ENCODE data around the gene DDIT3.
A peak's percentile ranks its signal among the peaks of the same experiment; 100 is the strongest.
"Not testable (repeated sequence)": the region's sequence is repeated elsewhere in the genome, so short reads cannot be mapped to it uniquely, and the experiment has no call there.

DDIT3 gene

DNA sequence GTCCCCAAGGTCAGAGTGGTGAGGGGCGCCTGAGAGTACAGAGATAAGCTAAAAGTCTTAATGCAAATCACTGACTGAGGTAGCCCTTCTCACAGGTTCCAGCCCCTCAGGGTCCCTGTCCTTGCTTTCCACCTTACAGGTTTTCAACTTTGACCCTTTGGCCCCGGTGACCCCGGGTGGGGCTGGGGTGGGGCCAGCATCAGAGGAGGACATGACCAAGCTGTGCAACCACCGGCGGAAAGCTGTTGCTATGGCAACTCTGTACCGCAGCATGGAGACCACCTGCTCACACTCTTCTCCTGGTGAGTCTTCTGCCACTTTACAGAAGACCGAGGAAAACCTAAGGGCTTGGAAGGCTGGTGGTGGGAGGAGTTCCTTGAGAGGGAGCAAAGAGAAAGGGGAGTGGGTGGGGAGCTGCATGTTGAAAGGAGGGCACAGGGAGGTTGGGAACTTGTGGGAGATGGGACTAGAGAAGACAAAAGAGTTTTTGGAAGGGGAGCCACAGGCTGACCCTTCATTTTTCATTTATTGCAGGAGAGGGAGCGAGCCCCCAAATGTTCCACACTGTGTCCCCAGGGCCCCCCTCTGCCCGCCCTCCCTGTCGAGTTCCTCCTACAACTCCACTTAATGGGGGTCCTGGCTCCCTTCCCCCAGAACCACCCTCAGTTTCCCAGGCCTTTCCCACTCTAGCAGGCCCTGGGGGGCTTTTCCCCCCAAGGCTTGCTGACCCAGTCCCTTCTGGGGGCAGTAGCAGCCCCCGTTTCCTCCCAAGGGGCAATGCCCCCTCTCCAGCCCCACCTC is 4.7 kb upstream of the DDIT3 start:
- DNase-seq, result no peak

DNA sequence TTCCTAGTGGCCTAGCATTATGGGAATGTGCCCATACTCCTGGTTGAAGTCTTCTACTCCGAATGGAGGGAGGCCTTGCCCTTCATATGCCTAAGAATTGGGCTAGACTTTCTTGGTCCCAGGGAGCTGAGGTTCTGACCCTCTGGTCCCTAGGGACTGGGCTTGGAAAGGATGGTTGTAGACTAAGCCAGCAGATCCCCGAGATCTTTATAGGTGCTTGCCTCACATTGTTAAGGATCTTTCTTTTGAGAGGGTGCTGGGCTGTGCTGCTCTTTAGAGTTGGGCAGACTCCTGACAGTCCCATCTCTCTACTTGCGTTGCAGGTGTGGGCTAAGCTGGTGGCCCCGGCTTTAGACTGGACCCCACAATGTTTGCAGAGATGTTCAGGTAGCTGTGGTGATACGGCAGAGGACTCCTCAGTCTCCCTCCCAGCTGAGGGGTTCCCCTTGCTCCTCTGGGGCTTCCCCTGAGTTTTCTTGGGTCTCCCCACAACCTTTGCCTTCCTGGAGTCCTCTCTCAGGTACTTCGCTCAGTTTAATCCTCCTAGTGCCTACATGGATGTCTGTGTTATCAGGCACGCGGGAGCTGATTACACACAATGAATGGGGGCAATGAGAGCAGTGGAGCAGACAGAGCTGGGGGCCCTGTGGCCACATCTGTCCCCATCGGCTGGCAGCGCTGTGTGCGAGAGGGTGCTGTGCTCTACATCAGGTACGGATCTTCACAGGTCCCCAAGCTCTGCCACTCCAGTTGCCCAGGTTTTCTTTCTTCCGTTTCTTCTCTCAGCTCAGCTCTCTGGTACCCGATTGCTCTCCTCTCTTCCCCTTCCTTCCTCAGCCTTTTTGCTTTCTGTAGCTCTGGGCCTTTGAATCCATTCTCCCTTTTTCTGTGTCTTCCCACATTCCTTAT is 3.6 kb upstream of the DDIT3 start:
- peak in 1 of 2 donors; percentile 33 for DNase-seq

DNA sequence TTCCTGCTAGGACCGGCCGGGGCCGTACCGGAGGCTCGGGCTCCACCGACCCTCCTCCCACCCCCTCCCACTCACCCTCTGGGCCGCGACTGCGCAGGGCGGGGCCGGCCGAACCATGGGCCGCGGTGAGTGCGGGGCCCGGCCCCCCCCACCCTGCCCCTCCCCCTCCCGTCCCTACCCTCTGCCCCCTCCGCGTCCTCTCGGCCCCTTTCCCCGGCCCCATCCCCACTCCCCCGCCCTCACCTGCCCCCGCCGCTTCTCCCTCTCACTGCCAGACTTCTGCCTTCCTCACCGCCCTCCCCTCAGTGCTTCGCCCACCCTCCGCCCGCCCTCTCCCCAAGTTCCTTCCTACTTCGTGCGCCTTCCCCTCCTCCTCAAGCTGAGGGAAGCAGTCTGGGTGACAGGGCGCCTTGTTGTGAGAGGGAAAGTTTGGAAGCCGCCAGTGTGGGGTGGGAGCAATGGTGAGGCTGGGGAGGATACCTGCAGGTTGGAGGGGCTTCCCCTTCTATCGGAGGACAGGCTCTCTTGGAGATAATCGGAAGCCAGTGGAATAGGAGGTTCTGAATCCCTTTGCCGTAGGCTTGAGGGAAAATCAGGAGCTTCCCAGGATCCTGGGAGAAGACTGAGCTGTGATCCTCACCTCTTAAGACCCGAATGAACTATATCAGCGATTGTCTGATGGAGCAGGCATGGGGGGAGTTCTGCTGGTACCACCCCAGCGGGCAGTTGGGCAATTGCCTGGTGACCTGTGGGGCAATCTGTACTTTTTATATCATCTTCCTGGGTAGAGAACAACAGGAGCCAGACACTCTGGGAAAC is 2.8 kb upstream of the DDIT3 start:
- peak; percentile 56 to 69 for DNase-seq

DNA sequence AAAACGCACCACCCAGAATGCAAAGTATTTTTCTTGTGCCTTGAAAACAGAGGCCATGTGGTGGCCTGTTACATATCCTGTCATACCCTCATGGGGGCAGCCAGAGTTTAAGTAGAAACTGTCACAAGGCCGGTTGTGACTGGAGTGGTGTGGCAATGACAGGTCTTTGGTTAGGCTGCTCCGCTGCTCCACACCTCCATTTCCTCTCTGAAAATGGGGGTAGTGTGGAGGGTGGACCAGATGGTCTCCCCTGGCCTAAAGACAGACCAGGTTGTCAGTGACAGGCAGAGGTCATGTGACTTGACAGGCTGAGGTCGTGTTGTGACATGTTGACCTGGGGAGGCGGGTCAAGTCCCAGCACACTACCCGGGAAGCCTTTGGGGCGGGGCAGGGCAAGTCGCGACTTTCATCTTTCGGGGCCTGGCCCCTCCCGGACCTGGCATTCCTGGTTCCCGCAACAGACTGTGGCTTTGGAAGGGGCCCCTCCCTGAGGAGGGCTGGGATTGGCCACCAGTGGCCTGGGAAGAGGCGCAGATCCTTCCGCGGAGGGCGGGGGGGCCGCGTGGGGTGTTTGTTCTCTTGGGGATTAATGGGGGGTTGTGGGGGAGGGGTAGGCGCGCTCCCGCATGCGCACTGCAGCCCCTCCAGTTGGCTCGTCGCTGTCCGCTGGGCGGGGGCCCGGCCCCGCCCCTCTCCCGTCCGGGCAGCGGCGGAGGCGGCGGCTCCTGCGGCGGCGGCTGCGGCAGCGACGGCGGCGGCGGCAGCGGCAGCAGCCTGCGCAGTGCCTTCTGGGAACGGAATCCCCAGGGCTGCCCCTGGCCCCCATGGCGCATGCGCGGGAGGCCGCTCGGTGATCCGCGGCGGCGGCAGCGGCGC is 1.9 kb upstream of the DDIT3 start, which contains the start of gene MBD6:
MBD6 (plus strand) TSS at position 814 of the 876 bp plus-strand sequence. CDS start 1,480 bp downstream, outside the sequence.
- DNase-seq, result peak; percentile 94

DNA sequence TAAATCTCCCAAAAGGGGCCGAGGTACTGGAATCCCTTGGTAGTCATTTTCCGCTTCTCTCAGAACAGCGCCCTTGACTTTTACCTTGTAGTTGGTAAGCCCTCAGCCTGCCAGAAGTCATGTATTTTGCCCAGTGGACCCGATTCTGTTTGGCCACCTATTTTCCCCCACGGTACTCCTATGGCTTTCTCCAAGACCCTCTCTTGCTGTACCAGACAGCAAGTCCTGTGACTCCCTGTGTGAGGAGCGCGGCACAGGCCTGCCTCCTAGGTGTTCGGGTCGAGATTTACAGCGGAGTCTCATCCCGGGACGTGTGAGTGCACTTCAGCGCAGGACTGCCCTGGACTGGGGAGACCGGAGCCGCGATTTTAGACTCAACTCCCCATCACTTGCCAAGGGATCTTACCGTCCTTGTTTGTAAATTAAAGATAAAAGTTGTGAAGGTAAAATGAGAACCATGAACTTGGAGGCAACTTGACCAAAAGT is 1.3 kb upstream of the DDIT3 start:
- DNase-seq, result no peak

DNA sequence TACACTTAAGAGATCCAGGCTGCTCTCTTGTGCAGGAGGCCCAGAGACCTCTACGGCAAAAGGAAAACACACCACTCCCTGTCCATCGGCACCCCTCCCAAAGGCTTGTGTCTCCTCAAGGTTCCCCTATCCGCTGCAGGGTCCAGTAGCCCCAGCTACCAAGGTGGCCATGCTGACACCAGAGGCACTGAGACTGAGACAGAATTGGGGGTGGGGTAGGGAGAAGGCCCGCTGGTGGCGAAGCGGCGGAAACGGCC is 590 bp downstream of the DDIT3 start:
- DNase-seq, result peak; percentile 24 to 49

DNA sequence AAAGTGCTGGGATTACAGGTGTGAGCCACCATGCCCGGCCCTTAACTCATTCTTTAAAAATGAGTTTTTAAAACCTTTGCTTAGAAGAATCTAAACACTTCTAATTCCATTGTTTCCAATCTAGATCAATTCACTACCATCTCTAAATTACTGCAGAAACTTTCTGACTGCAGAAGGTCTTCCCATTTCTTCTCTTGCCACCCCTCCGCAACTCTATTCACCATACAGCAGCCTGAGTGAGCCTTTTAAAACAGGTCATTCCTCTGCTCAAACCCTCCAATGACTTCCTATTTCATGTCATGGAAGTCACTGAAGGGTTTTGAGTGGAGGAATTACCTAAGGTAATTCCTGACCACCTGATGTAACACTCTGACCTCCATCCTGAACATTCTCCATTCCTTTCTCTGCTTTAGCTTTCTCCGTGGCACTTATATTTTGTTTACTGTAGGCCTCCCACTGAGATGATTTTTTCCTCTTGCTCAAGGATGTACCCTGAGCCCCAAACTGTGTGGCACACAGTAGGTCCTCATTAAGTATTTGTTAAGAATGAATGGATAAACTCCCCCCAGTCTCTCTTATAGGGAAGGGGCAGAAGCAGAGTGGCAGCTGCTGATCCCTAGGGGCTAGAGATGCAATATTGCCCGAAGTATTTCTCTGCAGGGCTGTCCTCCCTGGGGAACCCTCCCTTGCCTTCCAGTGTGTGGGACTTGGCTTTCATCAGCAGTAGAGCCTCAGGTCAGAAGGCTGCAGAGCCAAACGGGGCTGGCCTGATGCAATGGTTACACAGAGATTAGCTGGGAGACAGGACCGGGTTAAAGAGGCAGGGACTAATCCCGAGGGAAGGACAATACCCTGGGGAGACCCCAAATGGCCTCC is 1.2 kb downstream of the DDIT3 start:
- peak in 1 of 2 donors; percentile 9 for DNase-seq

DNA sequence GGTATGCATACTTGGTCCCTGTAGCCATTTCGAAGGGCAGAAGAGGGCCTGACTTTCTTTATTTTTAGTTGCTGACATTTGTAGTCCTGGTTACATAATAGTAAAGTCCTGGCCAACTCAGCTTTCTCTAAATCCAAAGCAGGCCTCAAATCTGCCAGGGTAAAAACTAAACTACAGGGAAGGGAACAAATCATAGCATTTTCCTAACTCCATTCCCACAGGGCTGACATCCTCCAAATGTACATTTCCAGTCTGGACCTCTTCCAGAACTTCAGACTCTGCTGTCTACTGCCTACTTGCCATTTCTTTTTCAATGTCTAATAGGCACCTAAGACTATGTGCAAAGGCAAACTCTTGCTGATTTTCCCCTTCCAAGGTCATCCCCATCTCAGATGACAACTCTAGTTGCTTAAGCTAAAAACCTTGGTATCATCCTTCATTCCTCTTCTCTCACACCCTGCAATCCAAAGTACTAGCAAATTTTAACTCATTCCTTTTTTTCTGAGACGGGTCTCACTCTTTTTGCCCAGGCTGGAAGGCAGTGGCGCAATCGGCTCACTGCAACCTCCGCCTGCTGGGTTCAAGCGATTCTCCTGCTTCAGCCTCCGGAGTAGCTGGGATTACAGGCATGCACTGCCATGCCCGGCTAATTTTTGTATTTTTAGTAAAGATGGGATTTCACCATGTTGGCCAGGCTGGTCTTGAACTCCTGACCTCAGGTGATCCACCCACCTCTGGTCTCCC is 2.0 kb downstream of the DDIT3 start:
- DNase-seq, result no peak

DNA sequence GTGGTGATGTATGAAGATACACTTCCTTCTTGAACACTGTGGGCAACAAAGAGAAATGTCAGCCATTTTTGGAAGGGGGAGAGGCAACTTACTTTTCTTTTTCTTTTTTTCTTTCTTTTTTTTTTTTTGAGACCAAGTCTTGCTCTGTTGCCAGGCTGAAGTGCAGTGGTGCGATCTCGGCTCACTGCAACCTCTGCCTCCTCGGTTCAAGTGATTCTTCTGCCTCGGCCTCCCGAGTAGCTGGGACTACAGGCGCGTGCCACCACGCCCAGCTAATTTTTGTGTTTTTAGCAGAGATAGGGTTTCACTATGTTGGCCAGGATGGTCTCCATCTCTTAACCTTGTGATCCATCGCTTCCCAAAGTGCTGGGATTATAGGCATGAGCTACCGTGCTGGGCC is 2.6 kb downstream of the DDIT3 start:
- DNase-seq, result not testable (repeated sequence)

DNA sequence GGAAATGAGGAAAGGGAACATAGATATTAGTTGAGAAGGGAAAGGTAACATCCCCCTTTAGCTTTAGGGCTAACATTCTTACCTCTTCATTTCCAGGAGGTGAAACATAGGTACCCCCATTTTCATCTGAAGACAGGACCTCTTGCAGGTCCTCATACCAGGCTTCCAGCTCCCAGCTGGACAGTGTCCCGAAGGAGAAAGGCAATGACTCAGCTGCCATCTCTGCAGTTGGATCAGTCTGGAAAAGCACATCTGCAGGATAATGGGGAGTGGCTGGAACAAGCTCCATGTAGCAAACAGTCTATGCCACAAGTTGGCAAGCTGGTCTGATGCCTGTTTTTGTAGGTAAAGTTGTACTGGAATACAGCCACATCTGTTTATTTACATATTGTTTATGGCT is 3.1 kb downstream of the DDIT3 start:
- DNase-seq, result no peak

DNA sequence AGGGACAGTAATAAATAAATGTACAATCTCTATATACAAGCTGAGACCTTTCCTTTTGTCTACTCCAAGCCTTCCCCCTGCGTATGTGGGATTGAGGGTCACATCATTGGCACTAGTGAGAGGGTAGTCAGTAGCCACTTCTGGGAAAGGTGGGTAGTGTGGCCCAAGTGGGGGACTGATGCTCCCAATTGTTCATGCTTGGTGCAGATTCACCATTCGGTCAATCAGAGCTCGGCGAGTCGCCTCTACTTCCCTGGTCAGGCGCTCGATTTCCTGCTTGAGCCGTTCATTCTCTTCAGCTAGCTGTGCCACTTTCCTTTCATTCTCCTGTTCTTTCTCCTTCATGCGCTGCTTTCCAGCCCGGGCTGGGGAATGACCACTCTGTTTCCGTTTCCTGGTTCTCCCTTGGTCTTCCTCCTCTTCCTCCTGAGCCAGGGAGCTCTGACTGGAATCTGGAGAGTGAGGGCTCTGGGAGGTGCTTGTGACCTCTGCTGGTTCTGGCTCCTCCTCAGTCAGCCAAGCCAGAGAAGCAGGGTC is 3.6 kb downstream of the DDIT3 start:
- no peak for DNase-seq

DNA sequence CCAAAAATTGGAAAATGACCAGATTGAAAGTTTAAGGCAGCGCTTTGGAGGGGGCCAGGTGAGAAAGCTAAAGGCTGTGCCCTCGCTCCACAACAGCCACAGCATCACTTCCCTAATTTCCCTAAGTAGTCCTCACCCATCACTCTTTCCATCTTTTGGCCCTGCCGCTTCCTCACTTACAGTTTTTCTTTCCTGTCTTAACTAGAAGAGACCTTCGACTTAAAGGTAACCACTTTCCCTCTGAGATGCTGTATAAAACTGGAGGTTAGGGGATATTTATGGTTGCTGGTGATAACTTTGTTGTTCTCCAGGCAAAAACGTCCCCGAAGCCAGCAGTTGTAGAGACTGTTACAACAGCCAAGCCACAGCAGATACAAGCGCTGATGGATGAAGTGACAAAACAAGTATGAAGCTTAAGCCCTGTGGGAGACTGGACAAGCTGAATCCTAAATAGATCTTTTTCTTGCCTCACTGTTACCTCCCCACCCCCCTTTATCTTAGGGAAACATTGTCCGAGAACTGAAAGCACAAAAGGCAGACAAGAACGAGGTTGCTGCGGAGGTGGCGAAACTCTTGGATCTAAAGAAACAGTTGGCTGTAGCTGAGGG is 4.3 kb downstream of the DDIT3 start:
- no peak for DNase-seq

DNA sequence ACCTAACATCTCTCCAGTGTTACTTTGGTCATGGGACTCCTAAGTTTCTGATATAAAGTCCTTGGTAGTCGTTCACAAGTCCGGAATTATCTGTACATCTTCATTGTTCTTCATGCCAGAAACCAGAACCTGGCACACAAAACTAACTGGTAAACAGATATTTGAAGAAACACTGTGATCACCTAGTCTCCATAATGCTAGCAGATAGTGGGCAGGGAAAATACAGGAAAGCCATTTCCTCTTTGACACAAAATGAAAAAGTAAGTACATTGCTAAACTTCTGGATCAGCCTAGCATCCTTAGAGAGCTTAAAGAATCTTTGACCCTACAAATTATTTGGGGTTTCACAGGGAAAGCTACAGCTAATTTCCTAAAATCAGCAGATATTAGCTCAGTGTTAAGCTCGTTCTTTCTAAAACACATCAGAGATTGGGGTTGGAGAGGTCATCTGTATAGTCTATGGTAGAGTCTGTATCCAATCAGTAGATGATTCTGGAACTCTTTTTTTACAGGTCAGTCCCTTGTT is 4.8 kb downstream of the DDIT3 start:
- DNase-seq, result no peak

DNA sequence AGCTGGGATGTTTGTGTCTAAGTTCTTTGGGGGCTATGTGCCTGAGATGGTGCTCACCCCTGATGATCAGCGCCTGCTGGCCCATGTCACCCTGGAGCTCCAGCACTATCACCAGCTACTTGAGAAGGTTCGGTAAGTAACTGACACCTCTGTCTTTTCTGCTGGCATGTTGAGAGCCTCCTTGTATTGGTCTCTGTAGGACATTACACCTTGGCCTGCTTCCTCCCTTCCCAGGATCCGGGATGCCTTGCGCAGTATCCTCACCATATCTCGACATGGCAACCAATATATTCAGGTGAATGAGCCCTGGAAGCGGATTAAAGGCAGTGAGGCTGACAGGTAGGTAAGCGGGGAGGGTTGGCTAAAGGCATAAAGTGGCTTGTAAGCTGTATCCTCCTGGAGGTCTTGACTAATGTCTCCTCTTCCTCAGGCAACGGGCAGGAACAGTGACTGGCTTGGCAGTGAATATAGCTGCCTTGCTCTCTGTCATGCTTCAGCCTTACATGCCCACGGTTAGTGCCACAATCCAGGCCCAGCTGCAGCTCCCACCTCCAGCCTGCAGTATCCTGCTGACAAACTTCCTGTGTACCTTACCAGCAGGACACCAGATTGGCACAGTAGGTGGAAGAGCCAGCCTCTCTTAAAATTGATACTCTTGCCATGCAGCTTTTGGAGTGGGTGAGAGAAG is 5.5 kb downstream of the DDIT3 start:
- no peak for DNase-seq

DNA sequence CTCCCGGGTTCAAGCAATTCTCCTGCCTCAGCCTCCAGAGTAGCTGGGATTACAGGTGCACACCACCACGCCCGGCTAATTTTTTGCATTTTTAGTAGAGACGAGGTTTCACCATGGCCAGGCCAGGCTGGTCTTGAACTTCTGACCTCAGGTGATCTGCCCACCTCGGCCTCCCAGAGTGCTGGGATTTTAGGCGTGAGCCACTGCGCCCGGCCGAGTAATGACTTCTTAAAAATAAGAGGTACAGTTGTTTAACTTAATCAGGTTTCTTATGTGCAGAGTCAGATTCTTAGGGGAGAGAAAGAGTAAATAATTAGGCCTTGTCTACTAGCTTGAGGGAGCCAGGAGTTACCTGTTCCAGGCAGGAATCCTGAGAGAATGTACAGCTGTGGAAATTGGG is 6.1 kb downstream of the DDIT3 start:
- DNase-seq, result not testable (repeated sequence)

DNA sequence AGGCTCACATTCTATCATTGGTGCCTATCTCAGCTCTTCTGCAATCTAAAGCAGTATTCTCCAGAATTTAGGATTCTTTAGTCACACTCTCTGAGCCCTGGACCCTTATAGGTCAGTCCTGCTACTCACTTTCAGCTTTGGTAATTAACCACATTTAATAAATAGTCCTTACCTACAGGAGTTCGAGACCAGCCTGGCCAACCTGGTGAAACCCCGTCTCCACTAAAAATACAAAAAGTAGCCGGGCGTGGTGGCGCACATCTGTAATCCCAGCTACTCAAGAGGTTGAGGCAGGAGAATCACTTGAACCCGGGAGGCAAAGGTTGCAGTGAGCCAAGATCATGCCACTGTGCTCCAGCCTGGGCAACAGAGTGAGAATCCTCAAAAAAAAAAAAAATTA is 6.6 kb downstream of the DDIT3 start:
- DNase-seq, result not testable (repeated sequence)

DNA sequence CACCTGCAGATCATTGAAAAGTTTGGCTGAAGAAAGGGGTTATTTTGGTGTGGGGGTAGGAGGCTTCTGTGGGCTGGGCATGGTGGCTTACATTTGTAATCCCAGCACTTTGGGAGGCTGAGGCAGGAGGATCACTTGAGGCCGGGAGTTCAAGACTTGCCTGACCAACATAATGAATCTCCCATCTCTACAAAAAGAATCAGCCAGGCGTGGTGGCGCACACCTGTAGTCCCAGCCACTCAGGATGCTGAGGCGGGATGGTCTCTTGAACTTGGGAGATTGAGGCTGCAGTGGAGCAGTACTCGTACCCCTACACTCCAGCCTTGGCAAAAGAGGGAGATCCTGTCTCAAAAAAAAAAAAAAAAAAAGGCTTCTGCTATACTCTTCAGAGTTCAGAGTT is 7.0 kb downstream of the DDIT3 start:
- no peak for DNase-seq

DNA sequence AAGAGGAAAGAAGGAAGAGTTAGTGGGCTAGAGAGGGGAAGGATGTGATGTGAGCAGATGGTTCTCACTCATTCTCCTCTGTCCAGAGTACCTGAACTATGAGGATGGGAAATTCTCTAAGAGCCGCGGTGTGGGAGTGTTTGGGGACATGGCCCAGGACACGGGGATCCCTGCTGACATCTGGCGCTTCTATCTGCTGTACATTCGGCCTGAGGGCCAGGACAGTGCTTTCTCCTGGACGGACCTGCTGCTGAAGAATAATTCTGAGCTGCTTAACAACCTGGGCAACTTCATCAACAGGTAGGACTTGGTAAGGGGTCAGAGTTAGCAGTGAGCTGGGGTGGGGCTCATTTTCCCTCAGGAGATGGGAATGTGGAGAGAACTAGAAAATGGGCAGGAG is 7.6 kb downstream of the DDIT3 start:
- DNase-seq, result no peak
